ENCODE measurements around the gene TNPO1.
A peak's percentile ranks its signal among the peaks of the same experiment; 100 is the strongest.

The TNPO1 gene

GRCh38 chr5:72816284-72817075, at the start of gene TNPO1:
Gene TNPO1 (plus strand): TSS chr5:72816661. CDS start chr5:72816738, 77 bp downstream.
- DNase-seq (ENCODE audit: low read depth): peak; percentile 91
- TF ChIP-seq CTCF (IDR thresholded peaks at IDR 0.05; ENCODE audit: insufficient read depth, low read depth, low read length, missing control alignments): no peak

GRCh38 chr5:72767289-72768010, 49.0 kb upstream of the TNPO1 start:
- no peak for TF ChIP-seq CTCF (IDR thresholded peaks at IDR 0.05; ENCODE audit: insufficient read depth, low read depth, low read length, missing control alignments)
- peak; percentile 15 for DNase-seq (ENCODE audit: low read depth)
- no peak overlapping the region for H3K4me3 ChIP-seq (ENCODE audit: low read length)

More at GRCh38 chr5:72816284-72817075, at the start of gene TNPO1:
- peak within 1 kb of the TSS; percentile 79 for H3K4me3 ChIP-seq (ENCODE audit: low read length)

GRCh38 chr5:72770266-72770665, 46.2 kb upstream of the TNPO1 start:
- H3K4me3 ChIP-seq (ENCODE audit: low read length): no peak overlapping the region
- TF ChIP-seq CTCF (IDR thresholded peaks at IDR 0.05; ENCODE audit: insufficient read depth, low read depth, low read length, missing control alignments): no peak
- DNase-seq (ENCODE audit: low read depth): no peak

DNA sequence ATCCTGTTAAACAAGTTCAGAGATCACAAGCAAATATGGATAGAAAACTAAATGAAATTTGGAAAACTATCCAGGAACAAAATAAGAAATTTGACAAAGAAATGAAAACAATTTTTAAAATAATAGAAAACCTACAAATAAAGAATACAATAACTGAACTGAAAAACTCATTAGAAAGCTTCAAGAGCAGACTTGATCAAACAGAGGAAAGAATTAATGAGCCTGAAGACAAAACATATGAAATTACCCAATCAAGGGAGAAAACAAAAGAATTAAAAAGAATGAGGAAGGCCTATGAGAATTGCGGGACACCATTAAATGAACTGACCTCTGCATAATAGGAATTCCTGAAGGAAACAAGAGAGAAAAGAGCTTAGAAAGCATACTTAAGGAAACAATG, 39.8 kb upstream of the TNPO1 start:
- H3K4me3 ChIP-seq (ENCODE audit: low read length): no peak overlapping the region
- no peak for TF ChIP-seq CTCF (IDR thresholded peaks at IDR 0.05; ENCODE audit: insufficient read depth, low read depth, low read length, missing control alignments)
- DNase-seq (ENCODE audit: low read depth): no peak

DNA sequence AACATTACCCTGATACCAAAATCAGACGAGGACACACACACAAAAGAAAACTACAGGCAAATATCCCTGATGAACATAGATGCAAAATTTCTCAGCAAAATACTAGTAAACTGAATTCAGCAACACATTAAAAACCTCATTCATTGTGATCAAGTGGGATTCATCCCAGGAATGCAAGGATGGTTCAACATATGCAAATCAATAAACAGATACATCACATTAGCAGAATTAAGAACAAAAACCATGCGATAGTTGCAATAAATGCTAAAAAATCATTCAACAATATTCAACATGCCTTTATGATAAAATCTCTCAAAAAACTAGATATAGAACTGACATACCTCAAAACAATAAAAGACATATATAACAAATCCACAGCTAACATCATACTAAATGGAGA, 36.9 kb upstream of the TNPO1 start:
- DNase-seq (ENCODE audit: low read depth): no peak
- no peak for TF ChIP-seq CTCF (IDR thresholded peaks at IDR 0.05; ENCODE audit: insufficient read depth, low read depth, low read length, missing control alignments)
- no peak overlapping the region for H3K4me3 ChIP-seq (ENCODE audit: low read length)

GRCh38 chr5:72783354-72783753, 33.1 kb upstream of the TNPO1 start:
- no peak for DNase-seq (ENCODE audit: low read depth)
- no peak overlapping the region for H3K4me3 ChIP-seq (ENCODE audit: low read length)
- no peak for TF ChIP-seq CTCF (IDR thresholded peaks at IDR 0.05; ENCODE audit: insufficient read depth, low read depth, low read length, missing control alignments)
